K562 (cell line): ENCODE measurements around the gene USP32.

ENCODE experiments used
- CBFB ChIP-seq: sonication (generic); formaldehyde crosslinking; IDR thresholded peaks from 2 replicates; pipeline ENCODE4 v1.4.0; 2020; ENCODE audit warnings: mild to moderate bottlenecking, missing genetic modification reagents
- HNRNPL ChIP-seq: fragments of 200-400 bp; formaldehyde crosslinking; IDR thresholded peaks from 2 replicates; pipeline ENCODE4 v1.6.1; 2017; ENCODE audit warnings: low read depth, mild to moderate bottlenecking, low read length
- MEF2A ChIP-seq: IDR thresholded peaks from 2 replicates; pipeline ENCODE4 v1.6.1; 2011; ENCODE audit warnings: low read depth, mild to moderate bottlenecking, low read length, moderate library complexity; ENCODE audit not compliant: control insufficient read depth
- POLR2AphosphoS5 ChIP-seq: IDR thresholded peaks from 2 replicates; pipeline ENCODE4 v1.6.1; 2011; ENCODE audit warnings: mild to moderate bottlenecking, low read depth, low read length, moderate library complexity; ENCODE audit not compliant: control insufficient read depth, insufficient read depth
- POU5F1 ChIP-seq: fragments of 150-350 bp; IDR thresholded peaks from 2 replicates; pipeline ENCODE4 v1.6.1; 2014; ENCODE audit warnings: borderline replicate concordance, low read length, low read depth, mild to moderate bottlenecking; ENCODE audit not compliant: partially characterized antibody
- RBBP5 ChIP-seq: fragments of 200-600 bp; sonication (generic); IDR thresholded peaks from 2 replicates; pipeline ENCODE4 v1.6.1; 2012; ENCODE audit warnings: borderline replicate concordance, mild to moderate bottlenecking, low read length, control low read depth, inconsistent platforms; ENCODE audit not compliant: insufficient read depth, poor library complexity, severe bottlenecking
- RBM17 ChIP-seq: fragments of 200-400 bp; formaldehyde crosslinking; IDR thresholded peaks from 2 replicates; pipeline ENCODE4 v1.6.1; 2017; ENCODE audit warnings: low read depth, mild to moderate bottlenecking, low read length, borderline replicate concordance
- RNF2 ChIP-seq: sonication (generic); IDR thresholded peaks from 2 replicates; pipeline ENCODE4 v1.6.1; 2016
- TAF1 ChIP-seq: IDR thresholded peaks from 2 replicates; pipeline ENCODE4 v1.6.1; 2011; ENCODE audit warnings: mild to moderate bottlenecking, low read length, moderate library complexity; ENCODE audit not compliant: insufficient read depth, control insufficient read depth, severe bottlenecking; ENCODE audit errors: extremely low read depth
- ZNF785 ChIP-seq: fragments of 250-450 bp; sonication (Bioruptor Pico); IDR thresholded peaks from 2 replicates; pipeline ENCODE4 v1.4.0; 2020; ENCODE audit warnings: mild to moderate bottlenecking
- TF ChIP-seq, protein P1 (sequence below), 3 experiments: IDR thresholded peaks in 2 of 3; conservative IDR thresholded peaks in 1 of 3; 2 replicates each; pipeline ENCODE4 v1.5.1; 2011 to 2012; ENCODE audit warnings: low read length in 3 of 3, mild to moderate bottlenecking in 3 of 3, control low read depth in 2 of 3, improper control_type of control experiment in 1 of 3, inconsistent platforms in 1 of 3, low read depth in 1 of 3, mixed read lengths in 1 of 3, moderate library complexity in 1 of 3; ENCODE audit not compliant: insufficient read depth in 2 of 3
- TF ChIP-seq, protein P2 (sequence below): fragments of 250-450 bp; sonication (Bioruptor Pico); IDR thresholded peaks from 2 replicates; pipeline ENCODE4 v1.6.1; 2021; ENCODE audit warnings: mild to moderate bottlenecking
- TF ChIP-seq, protein P3 (sequence below): fragments of 250-450 bp; sonication (Bioruptor Pico); IDR thresholded peaks from 2 replicates; pipeline ENCODE4 v1.5.0; 2020; ENCODE audit warnings: mild to moderate bottlenecking

GRCh38 chr17:60325730-60326524, 66.0 kb downstream of the USP32 start:
- TF ChIP-seq RNF2 (no peak), RBM17 (no peak), ZNF785 (CRISPR knock-in tag) (no peak), CBFB (CRISPR knock-in tag) (no peak), RBBP5 (no peak), HNRNPL (no peak), MEF2A (no peak), POU5F1 (no peak), TAF1 (no peak), POLR2AphosphoS5 (no peak)
- TF ChIP-seq, protein P1, sequence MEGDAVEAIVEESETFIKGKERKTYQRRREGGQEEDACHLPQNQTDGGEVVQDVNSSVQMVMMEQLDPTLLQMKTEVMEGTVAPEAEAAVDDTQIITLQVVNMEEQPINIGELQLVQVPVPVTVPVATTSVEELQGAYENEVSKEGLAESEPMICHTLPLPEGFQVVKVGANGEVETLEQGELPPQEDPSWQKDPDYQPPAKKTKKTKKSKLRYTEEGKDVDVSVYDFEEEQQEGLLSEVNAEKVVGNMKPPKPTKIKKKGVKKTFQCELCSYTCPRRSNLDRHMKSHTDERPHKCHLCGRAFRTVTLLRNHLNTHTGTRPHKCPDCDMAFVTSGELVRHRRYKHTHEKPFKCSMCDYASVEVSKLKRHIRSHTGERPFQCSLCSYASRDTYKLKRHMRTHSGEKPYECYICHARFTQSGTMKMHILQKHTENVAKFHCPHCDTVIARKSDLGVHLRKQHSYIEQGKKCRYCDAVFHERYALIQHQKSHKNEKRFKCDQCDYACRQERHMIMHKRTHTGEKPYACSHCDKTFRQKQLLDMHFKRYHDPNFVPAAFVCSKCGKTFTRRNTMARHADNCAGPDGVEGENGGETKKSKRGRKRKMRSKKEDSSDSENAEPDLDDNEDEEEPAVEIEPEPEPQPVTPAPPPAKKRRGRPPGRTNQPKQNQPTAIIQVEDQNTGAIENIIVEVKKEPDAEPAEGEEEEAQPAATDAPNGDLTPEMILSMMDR (IDR thresholded peaks at IDR 0.05 in 2 of 3, conservative IDR thresholded peaks at IDR 0.05 in 1 of 3; ENCODE audit: insufficient read depth in 2 of 3, low read depth in 1 of 3, low read length in 3 of 3), result no peak
- TF ChIP-seq, protein P2, sequence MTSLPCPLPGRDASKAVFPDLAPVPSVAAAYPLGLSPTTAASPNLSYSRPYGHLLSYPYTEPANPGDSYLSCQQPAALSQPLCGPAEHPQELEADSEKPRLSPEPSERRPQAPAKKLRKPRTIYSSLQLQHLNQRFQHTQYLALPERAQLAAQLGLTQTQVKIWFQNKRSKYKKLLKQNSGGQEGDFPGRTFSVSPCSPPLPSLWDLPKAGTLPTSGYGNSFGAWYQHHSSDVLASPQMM (CRISPR knock-in tag), result no peak
- TF ChIP-seq, protein P3, sequence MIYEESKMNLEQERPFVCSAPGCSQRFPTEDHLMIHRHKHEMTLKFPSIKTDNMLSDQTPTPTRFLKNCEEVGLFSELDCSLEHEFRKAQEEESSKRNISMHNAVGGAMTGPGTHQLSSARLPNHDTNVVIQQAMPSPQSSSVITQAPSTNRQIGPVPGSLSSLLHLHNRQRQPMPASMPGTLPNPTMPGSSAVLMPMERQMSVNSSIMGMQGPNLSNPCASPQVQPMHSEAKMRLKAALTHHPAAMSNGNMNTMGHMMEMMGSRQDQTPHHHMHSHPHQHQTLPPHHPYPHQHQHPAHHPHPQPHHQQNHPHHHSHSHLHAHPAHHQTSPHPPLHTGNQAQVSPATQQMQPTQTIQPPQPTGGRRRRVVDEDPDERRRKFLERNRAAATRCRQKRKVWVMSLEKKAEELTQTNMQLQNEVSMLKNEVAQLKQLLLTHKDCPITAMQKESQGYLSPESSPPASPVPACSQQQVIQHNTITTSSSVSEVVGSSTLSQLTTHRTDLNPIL (CRISPR knock-in tag), result no peak
